GM20000 (cell line): Measurements from ENCODE around the gene PDRG1.
"Not testable (repeated sequence)": the region's sequence is repeated elsewhere in the genome, so short reads cannot be mapped to it uniquely, and the experiment has no call there.

Experiments used
- DNase-seq: peaks from one replicate; pipeline ENCODE4 v3.0.0; 2012; ENCODE audit warnings: low spot score
- CTCF ChIP-seq: IDR thresholded peaks from 2 replicates; pipeline ENCODE4 v1.5.1; 2012; ENCODE audit warnings: mild to moderate bottlenecking, control low read depth; ENCODE audit errors: extremely low read depth, missing control alignments

The PDRG1 gene

GRCh38 chr20:31934968-31935764 lies 16.7 kb downstream of the PDRG1 start:
- no peak for DNase-seq

DNA sequence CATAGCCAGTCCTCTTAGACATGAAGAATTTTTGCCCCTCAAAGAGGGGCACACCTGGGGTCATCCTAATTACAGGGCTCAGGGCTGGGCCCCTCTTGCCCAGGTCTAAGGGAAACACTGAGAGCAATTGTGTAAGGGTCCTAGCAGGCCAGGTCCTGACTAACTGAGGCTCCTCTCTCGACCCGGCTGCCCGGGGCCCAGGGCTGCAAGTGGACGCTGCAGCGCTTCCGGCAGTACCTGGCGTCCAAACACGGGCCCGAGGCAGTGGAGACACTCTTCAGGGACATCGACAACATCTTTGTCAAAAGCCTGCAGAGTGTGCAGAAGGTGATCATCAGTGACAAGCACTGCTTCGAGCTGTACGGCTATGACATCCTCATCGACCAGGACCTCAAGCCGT lies 17.4 kb downstream of the PDRG1 start:
- no peak for TF ChIP-seq CTCF
- no peak for DNase-seq

More at GRCh38 chr20:31934968-31935764, 16.7 kb downstream of the PDRG1 start:
- TF ChIP-seq CTCF, result no peak

DNA sequence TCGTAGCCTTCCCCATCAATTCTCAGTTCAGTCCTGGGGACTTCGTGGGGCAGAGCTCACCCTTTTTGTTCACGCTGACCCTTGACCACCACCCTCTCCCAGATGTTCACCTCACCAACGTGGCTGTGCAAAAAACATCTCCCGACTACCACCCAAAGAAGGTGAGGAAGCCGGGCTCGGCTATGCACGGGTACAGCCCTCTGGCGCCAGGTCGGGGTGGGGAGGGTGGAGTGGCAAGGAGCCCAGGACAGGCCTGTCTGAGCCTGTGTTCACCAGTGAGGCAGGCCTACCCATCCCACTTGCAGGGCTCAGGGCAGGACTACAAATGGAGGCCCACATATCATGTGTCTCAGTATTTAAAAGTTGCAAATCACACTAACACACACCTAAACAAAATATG lies 18.1 kb downstream of the PDRG1 start:
- TF ChIP-seq CTCF, result no peak
- DNase-seq, result no peak

- no peak for DNase-seq
- no peak for TF ChIP-seq CTCF
Measured at GRCh38 chr20:31930779-31931178, 21.1 kb downstream of the PDRG1 start.

- not testable (repeated sequence) for DNase-seq
Measured at GRCh38 chr20:31929631-31930030, 22.2 kb downstream of the PDRG1 start.

DNA sequence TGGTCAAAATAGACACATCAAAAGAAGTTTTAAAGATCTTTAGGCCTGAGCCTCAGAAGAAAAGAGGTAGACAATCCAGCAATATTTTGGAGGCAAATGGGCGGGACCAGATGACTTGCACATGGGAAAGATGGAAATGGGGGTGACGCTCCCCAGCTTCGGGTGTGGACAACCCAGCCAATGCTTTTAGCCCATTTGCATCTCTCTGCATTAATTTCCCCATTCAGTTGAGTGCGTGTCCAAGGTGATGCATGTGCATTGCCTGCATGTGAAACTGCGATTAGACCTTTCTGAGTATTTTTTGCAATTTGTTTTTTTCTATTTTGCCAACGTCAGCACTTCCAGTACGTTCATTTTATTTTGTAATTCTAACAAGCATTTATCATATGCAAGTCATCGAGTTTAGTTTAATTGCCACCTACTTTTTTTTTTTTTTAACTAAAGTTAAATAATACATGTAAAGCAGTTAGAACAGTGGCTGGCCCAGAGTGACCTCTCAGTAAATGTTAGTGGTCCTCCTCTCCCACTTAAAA lies 24.2 kb downstream of the PDRG1 start:
- TF ChIP-seq CTCF, result no peak
- DNase-seq, result no peak

DNA sequence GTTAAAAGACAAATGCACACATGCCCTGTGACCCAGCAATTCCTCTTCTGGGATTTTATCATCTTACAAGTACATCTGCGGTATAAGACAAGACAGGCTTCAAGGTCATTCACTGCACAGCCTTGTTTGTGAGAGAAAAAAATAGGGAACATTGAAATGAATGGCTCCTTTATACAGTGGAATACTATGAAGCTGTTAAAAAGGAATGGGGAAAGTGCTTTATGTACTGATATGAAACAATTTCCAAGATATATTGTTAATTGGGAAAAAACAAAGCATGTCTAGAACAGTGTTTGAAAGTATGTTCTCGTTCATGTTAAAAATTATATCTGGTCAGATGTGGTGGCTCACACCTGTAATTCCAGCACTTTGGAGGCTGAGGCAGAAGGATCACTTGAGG lies 25.4 kb downstream of the PDRG1 start:
- no peak for TF ChIP-seq CTCF
- no peak for DNase-seq

DNA sequence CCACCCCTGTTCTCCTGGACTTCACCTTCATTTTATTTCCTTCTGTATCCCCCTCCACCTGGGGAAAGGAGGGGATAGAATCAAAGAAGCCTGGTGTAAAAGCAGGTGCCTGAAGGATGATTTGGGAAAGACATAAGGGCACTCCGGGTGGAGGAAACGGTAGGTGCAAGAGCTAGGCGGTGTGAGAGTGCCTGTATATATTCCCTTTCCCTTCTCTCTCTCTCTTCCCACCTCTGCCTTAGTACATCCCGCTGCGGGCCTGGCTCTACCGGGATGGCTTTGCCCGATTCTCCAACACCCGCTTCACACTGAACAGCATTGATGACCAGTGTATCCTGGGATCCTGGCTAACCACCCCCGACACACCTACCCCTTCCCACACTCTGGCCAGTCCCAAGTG lies 26.2 kb downstream of the PDRG1 start:
- DNase-seq, result no peak
- no peak for TF ChIP-seq CTCF
